Calu3 (cell line): Measurements from ENCODE around the gene KIAA1755. TPM values are rescaled to one million over a fixed set of nuclear protein-coding genes. Genes with fewer than 3 reads are reported as not detected.
A peak's percentile ranks its signal among the peaks of the same experiment; 100 is the strongest.

Experiments used
- BruUV-seq: library from RNA; stranded (reverse); fragments of 400-500 nt; replicated peaks from 2 replicates; lab custom pipeline; 2021; lab: Mats Ljungman, UMichigan
- CTCF ChIA-PET: fragments of 300-600 bp; sonication (Branson Sonifier 250); formaldehyde crosslinking; loops from one replicate; lab custom pipeline; 2022; ENCODE audit warnings: antibody characterized with exemption; lab: Charles Lee
- DNase-seq: peaks from one replicate; pipeline ENCODE4 v3.0.0; 2022
- H3K27ac Mint-ChIP-seq: one replicate; pipeline ENCODE4 v1.8.0; 2022; ENCODE audit warnings: mixed read lengths; ENCODE audit not compliant: unreplicated experiment
- H3K27me3 Mint-ChIP-seq: one replicate; pipeline ENCODE4 v1.8.0; 2022; ENCODE audit warnings: mixed read lengths; ENCODE audit not compliant: unreplicated experiment
- H3K36me3 Mint-ChIP-seq: one replicate; pipeline ENCODE4 v1.8.0; 2022; ENCODE audit warnings: mild to moderate bottlenecking, moderate library complexity, mixed read lengths; ENCODE audit not compliant: insufficient read depth, unreplicated experiment
- H3K4me1 Mint-ChIP-seq: one replicate; pipeline ENCODE4 v1.8.0; 2022; ENCODE audit warnings: mild to moderate bottlenecking, low read depth, mixed read lengths; ENCODE audit not compliant: unreplicated experiment
- H3K4me3 Mint-ChIP-seq: one replicate; pipeline ENCODE4 v1.8.0; 2022; ENCODE audit warnings: mild to moderate bottlenecking, low read depth, moderate library complexity, mixed read lengths; ENCODE audit not compliant: unreplicated experiment
- H3K9me3 Mint-ChIP-seq: one replicate; pipeline ENCODE4 v1.8.0; 2022; ENCODE audit warnings: low read depth, mixed read lengths; ENCODE audit not compliant: unreplicated experiment
- CTCF ChIP-seq: fragments of 200-600 bp; IDR thresholded peaks from one replicate; pipeline ENCODE4 v1.8.0; 2022; ENCODE audit warnings: antibody characterized with exemption; ENCODE audit not compliant: unreplicated experiment
- intact Hi-C: fragments of 100-400 bp; cut with micrococcal nuclease; formaldehyde crosslinking; loops from one replicate; pipeline ENCODE4 v1.10.0; 2022; ENCODE audit not compliant: unreplicated experiment
- total RNA-seq: library from RNA; stranded (reverse); gene quantifications from 2 replicates; pipeline ENCODE4 v1.2.3, GENCODE V29; 2022

The KIAA1755 gene
- total RNA-seq, 1 experiment from 2014 or later = not detected

GRCh38 chr20:38190166-38190565 lies 70.4 kb downstream of the KIAA1755 start:
- Mint-ChIP-seq H3K36me3 (peaks cover 10% of the 10 kb centered on the region), H3K4me1 (peaks cover 33% of the 10 kb centered on the region), H3K9me3 (peaks cover 4% of the 10 kb centered on the region), H3K4me3 (no peak overlapping the region), H3K27ac (no peak overlapping the region), H3K27me3 (no peaks in the 10 kb centered on the region)
- intact Hi-C loops = no loop called here
- DNase-seq = no peak
- CTCF ChIA-PET = interaction anchor here (0.6 to 1.6 kb wide), 3 partner anchors 11 to 22 kb away, joined by 3 to 4 read pairs (median 3); no protein-coding TSS in a partner anchor
- BruUV-seq = no TSS peak
- TF ChIP-seq CTCF = no peak

- H3K4me3 Mint-ChIP-seq = no peak overlapping the region
- peaks cover 33% of the 10 kb centered on the region for H3K4me1 Mint-ChIP-seq
- BruUV-seq = no TSS peak
Observed at GRCh38 chr20:38187517-38187916, 73.0 kb downstream of the KIAA1755 start.

GRCh38 chr20:38186788-38187221 lies 73.7 kb downstream of the KIAA1755 start:
- BruUV-seq = no TSS peak
- CTCF ChIA-PET = interaction anchor here (1.1 to 1.5 kb wide), 4 partner anchors 13 to 34 kb away, joined by 5 to 6 read pairs (median 6); no protein-coding TSS in a partner anchor
- Mint-ChIP-seq H3K36me3 (peaks cover 10% of the 10 kb centered on the region), H3K4me3 (no peak overlapping the region), H3K27me3 (no peaks in the 10 kb centered on the region), H3K9me3 (no peaks in the 10 kb centered on the region), H3K27ac (no peak overlapping the region), H3K4me1 (peaks cover 32% of the 10 kb centered on the region)
- no peak for TF ChIP-seq CTCF
- DNase-seq = peak; percentile 46
- intact Hi-C loops = no loop called here

More at GRCh38 chr20:38187517-38187916, 73.0 kb downstream of the KIAA1755 start:
- H3K9me3 Mint-ChIP-seq = no peaks in the 10 kb centered on the region
- intact Hi-C loops = no loop called here
- peaks cover 10% of the 10 kb centered on the region for H3K36me3 Mint-ChIP-seq
- CTCF ChIA-PET = interaction anchor here (1.1 to 1.5 kb wide), 4 partner anchors 14 to 35 kb away, joined by 5 to 6 read pairs (median 6); no protein-coding TSS in a partner anchor
- H3K27me3 Mint-ChIP-seq = no peaks in the 10 kb centered on the region
- no peak for DNase-seq
- peak overlapping the region; percentile 44 for H3K27ac Mint-ChIP-seq
- no peak for TF ChIP-seq CTCF

GRCh38 chr20:38184101-38184500 lies 76.4 kb downstream of the KIAA1755 start:
- CTCF ChIA-PET = interaction anchor here (1.0 kb wide), 1 partner anchor 11 kb away, joined by 3 read pairs; no protein-coding TSS in a partner anchor
- no peak overlapping the region for H3K27ac Mint-ChIP-seq
- no TSS peak for BruUV-seq
- H3K27me3 Mint-ChIP-seq = no peaks in the 10 kb centered on the region
- peaks cover 29% of the 10 kb centered on the region for H3K4me1 Mint-ChIP-seq
- intact Hi-C loops = no loop called here
- H3K4me3 Mint-ChIP-seq = no peak overlapping the region
- no peak for TF ChIP-seq CTCF
- no peak for DNase-seq
- no peaks in the 10 kb centered on the region for H3K9me3 Mint-ChIP-seq
- H3K36me3 Mint-ChIP-seq = peaks cover 10% of the 10 kb centered on the region
